Mucosa of descending colon (tissue), 3 donors: ENCODE data around the gene NR3C2. TPM values are rescaled to one million over a fixed set of nuclear protein-coding genes. Genes with fewer than 3 reads are reported as not detected.
A peak's percentile ranks its signal among the peaks of the same experiment; 100 is the strongest.

Experiments
- ATAC-seq: fragments of 200-7000 bp; cut with Tn5 transposase; one replicate; pipeline ENCODE4 v1.9.1; 2020; ENCODE audit warnings: mild to moderate bottlenecking, moderate library complexity
- DNase-seq, 3 donors: peaks; one replicate each; pipeline ENCODE4 v3.0.0-alpha.2; 2020
- H3K36me3 ChIP-seq: fragments of 200-600 bp; one replicate; pipeline ENCODE4 v1.8.0; 2021; ENCODE audit warnings: low read depth, mild to moderate bottlenecking
- H3K4me1 ChIP-seq: fragments of 200-600 bp; one replicate; pipeline ENCODE4 v1.8.0; 2021; ENCODE audit warnings: low read depth, mild to moderate bottlenecking
- H3K4me3 ChIP-seq: fragments of 200-600 bp; one replicate; pipeline ENCODE4 v1.8.0; 2021; ENCODE audit warnings: mild to moderate bottlenecking
- H3K9me3 ChIP-seq: fragments of 200-600 bp; one replicate; pipeline ENCODE4 v1.8.0; 2021; ENCODE audit warnings: mild to moderate bottlenecking
- CTCF ChIP-seq: fragments of 200-600 bp; IDR thresholded peaks from one replicate; pipeline ENCODE4 v1.8.0; 2022; ENCODE audit warnings: antibody characterized with exemption, mild to moderate bottlenecking
- intact Hi-C, 2 donors: fragments of 100-400 bp; cut with DNase I in 1 of 2; cut with micrococcal nuclease in 1 of 2; formaldehyde crosslinking; loops; one replicate each; pipeline versions ENCODE4 v1.11.0 to v1.11.1; 2022; cut with DNase I, micrococcal nuclease
- total RNA-seq, 3 donors: library from RNA; stranded (reverse); fragmentation: NEBNext Ultra II Directional in 2 of 3; extraction: Animal tissue kit (Norgen Biotek cat#: 25700) in 2 of 3; gene quantifications; one replicate each; pipeline versions ENCODE4 v1.2.1 to v1.2.4, GENCODE V29; 2021 to 2023
- donor health status: DM: no; HTN: no; CAD: no; lungs with moderate emphysema.
- donor health status: DM: no; HTN: no; CAD: no.
- donor health status: DM: no; HTN: yes; CAD: no.

The NR3C2 gene
- total RNA-seq, 3 donors from 2014 or later: 86.5 to 205 (median 108) TPM

- peak; percentile 67 for ATAC-seq
- no peak for DNase-seq
- TF ChIP-seq CTCF: no peak
- H3K36me3 ChIP-seq: no peaks in the 10 kb centered on the region
- no peak overlapping the region for H3K4me3 ChIP-seq
- no peaks in the 10 kb centered on the region for H3K9me3 ChIP-seq
- H3K4me1 ChIP-seq: peaks cover 5% of the 10 kb centered on the region
- intact Hi-C loops: no loop called here
These were observed 389.8 kb downstream of the NR3C2 start for GRCh38 chr4:148052448-148052847.

GRCh38 chr4:148051403-148051802 is 390.8 kb downstream of the NR3C2 start:
- Histone ChIP-seq H3K36me3 (no peaks in the 10 kb centered on the region), H3K9me3 (no peaks in the 10 kb centered on the region), H3K4me3 (no peak overlapping the region), H3K4me1 (peaks cover 5% of the 10 kb centered on the region)
- ATAC-seq (no peak), DNase-seq (no peak)
- intact Hi-C loops: no loop called here
- no peak for TF ChIP-seq CTCF

GRCh38 chr4:148048598-148048997 is 393.6 kb downstream of the NR3C2 start:
- intact Hi-C loops: no loop called here
- Histone ChIP-seq H3K4me3 (no peak overlapping the region), H3K36me3 (no peaks in the 10 kb centered on the region), H3K9me3 (no peaks in the 10 kb centered on the region), H3K4me1 (no peaks in the 10 kb centered on the region)
- ATAC-seq: no peak
- no peak for TF ChIP-seq CTCF
- DNase-seq: no peak

GRCh38 chr4:148044912-148045352 is 397.3 kb downstream of the NR3C2 start:
- no peak for TF ChIP-seq CTCF
- intact Hi-C loops: no loop called here
- Histone ChIP-seq H3K4me1 (peaks cover 10% of the 10 kb centered on the region), H3K9me3 (no peaks in the 10 kb centered on the region), H3K36me3 (no peaks in the 10 kb centered on the region), H3K4me3 (no peak overlapping the region)
- no peak for DNase-seq
- ATAC-seq: no peak

GRCh38 chr4:148044089-148044911 is 397.9 kb downstream of the NR3C2 start:
- intact Hi-C loops: no loop called here
- no peak for DNase-seq
- peaks cover 10% of the 10 kb centered on the region for H3K4me1 ChIP-seq
- no peak for TF ChIP-seq CTCF
- no peak overlapping the region for H3K4me3 ChIP-seq
- no peaks in the 10 kb centered on the region for H3K9me3 ChIP-seq
- no peaks in the 10 kb centered on the region for H3K36me3 ChIP-seq
- ATAC-seq: no peak
